ENCODE measurements around the gene JAKMIP2. TPM values are rescaled to one million over a fixed set of nuclear protein-coding genes. Genes with fewer than 3 reads are reported as not detected.

Gene JAKMIP2
- total and polyA plus RNA-seq, 8 donors, result 0.73 to 11.7 (median 8.1) TPM

DNA sequence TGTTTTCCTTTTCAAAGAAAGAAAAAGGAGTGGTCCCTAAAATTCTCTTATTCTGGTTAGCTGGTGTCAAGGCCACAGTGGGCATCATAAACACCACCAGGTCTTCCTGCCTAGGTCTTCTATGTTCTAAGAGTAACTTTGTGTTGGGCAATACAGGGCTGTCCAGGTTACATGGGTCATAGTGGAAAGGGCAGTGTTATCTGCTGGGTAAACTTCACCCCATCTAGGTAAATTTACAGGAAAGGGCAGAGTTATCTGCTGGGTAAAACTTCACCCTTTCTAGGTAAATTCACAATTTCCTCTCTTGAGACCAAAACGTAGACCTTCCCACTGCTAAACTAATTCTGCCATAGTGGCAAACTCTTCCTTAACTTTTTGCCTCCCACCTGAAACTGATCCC lies 18.9 kb upstream of the JAKMIP2 start:
- no peak for ATAC-seq
- Histone ChIP-seq H3K9me3 (no peaks in the 10 kb centered on the region), H3K4me3 (no peak overlapping the region), H3K4me1 (peaks cover 8 to 31% of the 10 kb centered on the region in 2 donors), H3K36me3 (no peaks in the 10 kb centered on the region), H3K27ac (no peak overlapping the region), H3K27me3 (no peaks in the 10 kb centered on the region)
- TF ChIP-seq, protein P1, sequence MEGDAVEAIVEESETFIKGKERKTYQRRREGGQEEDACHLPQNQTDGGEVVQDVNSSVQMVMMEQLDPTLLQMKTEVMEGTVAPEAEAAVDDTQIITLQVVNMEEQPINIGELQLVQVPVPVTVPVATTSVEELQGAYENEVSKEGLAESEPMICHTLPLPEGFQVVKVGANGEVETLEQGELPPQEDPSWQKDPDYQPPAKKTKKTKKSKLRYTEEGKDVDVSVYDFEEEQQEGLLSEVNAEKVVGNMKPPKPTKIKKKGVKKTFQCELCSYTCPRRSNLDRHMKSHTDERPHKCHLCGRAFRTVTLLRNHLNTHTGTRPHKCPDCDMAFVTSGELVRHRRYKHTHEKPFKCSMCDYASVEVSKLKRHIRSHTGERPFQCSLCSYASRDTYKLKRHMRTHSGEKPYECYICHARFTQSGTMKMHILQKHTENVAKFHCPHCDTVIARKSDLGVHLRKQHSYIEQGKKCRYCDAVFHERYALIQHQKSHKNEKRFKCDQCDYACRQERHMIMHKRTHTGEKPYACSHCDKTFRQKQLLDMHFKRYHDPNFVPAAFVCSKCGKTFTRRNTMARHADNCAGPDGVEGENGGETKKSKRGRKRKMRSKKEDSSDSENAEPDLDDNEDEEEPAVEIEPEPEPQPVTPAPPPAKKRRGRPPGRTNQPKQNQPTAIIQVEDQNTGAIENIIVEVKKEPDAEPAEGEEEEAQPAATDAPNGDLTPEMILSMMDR (IDR thresholded peaks at IDR 0.05), result no peak
- no peak for DNase-seq
- intact Hi-C loops (cut with DNase I), result no loop called here

DNA sequence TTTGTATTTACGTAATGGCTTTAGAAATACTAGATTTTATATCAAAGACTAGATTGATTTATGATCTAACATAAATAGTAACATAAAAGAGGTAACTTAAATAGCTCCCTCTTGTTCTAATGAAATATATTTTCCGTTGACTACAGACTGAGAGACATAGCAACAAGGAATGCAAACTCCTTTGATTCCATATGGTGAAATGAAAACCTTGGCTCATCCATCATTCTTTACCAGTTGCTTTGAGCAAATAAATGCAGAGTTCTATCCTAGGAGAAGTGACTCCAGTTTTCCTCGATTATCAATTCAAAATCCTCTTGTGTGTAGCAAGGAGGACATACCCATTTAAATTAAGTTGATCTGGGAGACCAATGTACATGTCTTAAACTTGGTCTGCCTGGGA lies 18.0 kb upstream of the JAKMIP2 start:
- ATAC-seq, result no peak
- peaks cover 8 to 27% of the 10 kb centered on the region in 2 donors for H3K4me1 ChIP-seq

DNA sequence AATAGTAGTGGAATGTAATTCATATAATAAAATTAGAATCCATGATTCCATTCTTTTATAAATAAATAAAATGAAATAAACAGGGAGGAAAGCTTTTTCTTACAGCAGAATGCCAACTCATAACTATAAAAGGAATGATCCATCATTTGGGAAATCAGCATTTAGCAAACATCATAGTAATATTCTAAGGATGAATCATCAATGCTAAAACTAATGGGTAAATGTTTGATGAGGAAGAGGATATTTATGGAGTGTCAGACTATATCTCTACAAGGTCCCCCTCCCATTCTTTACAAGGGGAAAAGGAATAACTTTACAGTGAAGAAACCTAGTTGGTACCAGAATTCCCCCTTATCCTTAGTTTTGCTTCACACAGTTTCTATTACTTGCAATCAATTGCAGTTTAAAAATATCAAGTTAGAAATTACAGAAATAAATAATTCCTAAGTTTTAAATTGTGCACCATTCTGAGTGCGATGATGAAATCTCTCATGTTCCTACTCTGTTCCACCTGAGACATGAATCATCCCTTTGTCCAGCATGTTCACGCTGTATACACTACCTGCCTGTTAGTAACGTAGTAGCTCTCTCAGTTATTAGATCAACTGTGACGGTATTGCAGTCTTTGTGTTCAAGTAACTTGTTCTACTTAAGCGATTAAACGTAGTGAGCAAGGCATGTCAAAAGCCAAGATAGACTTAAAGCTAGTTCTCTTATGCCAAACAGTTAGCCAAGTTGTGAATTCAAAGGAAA lies 14.2 kb upstream of the JAKMIP2 start:
- Histone ChIP-seq H3K9me3 (no peaks in the 10 kb centered on the region), H3K4me1 (no peaks in the 10 kb centered on the region), H3K36me3 (no peaks in the 10 kb centered on the region), H3K27ac (no peak overlapping the region), H3K27me3 (no peaks in the 10 kb centered on the region), H3K4me3 (no peak overlapping the region)
- intact Hi-C loops (cut with DNase I), result no loop called here
- TF ChIP-seq, protein P1 (IDR thresholded peaks at IDR 0.05), result no peak
- ATAC-seq (no peak), DNase-seq (no peak)

More for the DNA sequence above, 18.0 kb upstream of the JAKMIP2 start:
- intact Hi-C loops (cut with DNase I), result no loop called here
- H3K36me3 ChIP-seq, result no peaks in the 10 kb centered on the region
- DNase-seq, result no peak
- no peaks in the 10 kb centered on the region for H3K27me3 ChIP-seq
- TF ChIP-seq, protein P1 (IDR thresholded peaks at IDR 0.05), result no peak
- H3K27ac ChIP-seq, result no peak overlapping the region
- H3K9me3 ChIP-seq, result no peaks in the 10 kb centered on the region
- no peak overlapping the region for H3K4me3 ChIP-seq

DNA sequence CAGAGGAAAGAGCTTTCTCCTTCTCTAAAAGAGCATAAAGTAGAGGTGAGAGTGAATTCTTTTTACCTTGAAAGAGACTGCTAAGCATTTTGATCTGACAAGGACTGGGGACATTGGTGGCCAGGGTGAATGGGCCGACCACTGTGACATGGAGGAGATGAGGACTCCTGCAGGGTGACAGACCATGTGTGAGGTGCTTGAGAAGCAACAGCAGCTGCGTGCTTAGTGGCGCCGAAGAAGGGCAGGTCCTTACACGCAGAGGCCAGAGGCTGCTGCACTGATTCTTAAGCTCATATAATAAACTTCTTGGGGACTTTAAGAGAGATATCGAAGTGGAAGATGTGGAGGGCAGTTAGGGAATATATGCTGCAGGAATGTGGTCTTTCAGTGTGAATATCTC lies 8.7 kb upstream of the JAKMIP2 start:
- no peak overlapping the region for H3K27ac ChIP-seq
- H3K27me3 ChIP-seq, result no peaks in the 10 kb centered on the region
- TF ChIP-seq, protein P1 (IDR thresholded peaks at IDR 0.05), result no peak
- intact Hi-C loops (cut with DNase I), result no loop called here
- H3K9me3 ChIP-seq, result no peaks in the 10 kb centered on the region
- no peak overlapping the region for H3K4me3 ChIP-seq
- ATAC-seq, result no peak
- DNase-seq, result no peak
- H3K36me3 ChIP-seq, result no peaks in the 10 kb centered on the region
- no peaks in the 10 kb centered on the region for H3K4me1 ChIP-seq

DNA sequence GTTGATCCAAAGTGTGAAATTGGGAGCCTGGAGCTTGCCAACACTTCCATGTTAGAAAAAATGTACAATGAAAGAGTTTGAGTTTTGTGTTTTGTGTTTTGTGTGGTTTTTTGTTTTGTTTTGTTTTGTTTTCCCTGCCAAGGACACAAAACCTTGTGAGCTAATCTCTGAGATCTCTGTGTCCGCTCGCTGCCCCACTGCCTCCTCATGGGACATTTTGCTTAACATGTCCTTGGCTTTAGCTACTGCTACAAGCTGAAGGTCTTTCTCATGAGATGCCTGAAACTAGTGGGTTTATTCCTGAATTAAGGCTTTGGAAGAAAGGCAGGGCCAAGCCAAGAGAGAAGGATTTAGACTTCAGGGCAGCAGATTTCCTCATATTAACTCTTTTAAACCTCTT lies 7.3 kb upstream of the JAKMIP2 start:
- no peaks in the 10 kb centered on the region for H3K4me1 ChIP-seq
- ATAC-seq (no peak), DNase-seq (no peak)
- no peaks in the 10 kb centered on the region for H3K36me3 ChIP-seq
- intact Hi-C loops (cut with DNase I), result no loop called here
- H3K9me3 ChIP-seq, result no peaks in the 10 kb centered on the region
- no peaks in the 10 kb centered on the region for H3K27me3 ChIP-seq
- H3K27ac ChIP-seq, result no peak overlapping the region
- H3K4me3 ChIP-seq, result no peak overlapping the region
- TF ChIP-seq, protein P1 (IDR thresholded peaks at IDR 0.05), result no peak

All from left lung (tissue), 10 donors.